Measurements from ENCODE around the gene OR6V1. TPM values are rescaled to one million over a fixed set of nuclear protein-coding genes. Genes with fewer than 3 reads are reported as not detected.

OR6V1 gene
- total and polyA plus RNA-seq, 2 donors (not counting 1 experiment from before 2014, with no cell fraction given): not detected

Other genes with a start within 250 kb of the OR6V1 start
- 63.0 and 69.6 TPM in 2 replicates for gene EPHB6, start 197.3 kb upstream of the OR6V1 start, total RNA-seq
- 34.9 and 65.3 TPM in 2 replicates for gene EPHB6, start 197.3 kb upstream of the OR6V1 start, polyA plus RNA-seq
- not detected in 2 replicates for gene TRPV6, start 166.6 kb upstream of the OR6V1 start, total RNA-seq
- gene TRPV6, start 166.6 kb upstream of the OR6V1 start, polyA plus RNA-seq: not detected in 2 replicates
- not detected in 2 replicates for gene TRPV5, start 118.6 kb upstream of the OR6V1 start, total RNA-seq
- gene TRPV5, start 118.6 kb upstream of the OR6V1 start, polyA plus RNA-seq: 0.03 TPM in 1 of 2 replicates, not detected in the other
- not detected in 2 replicates for gene LLCFC1, start 112.9 kb upstream of the OR6V1 start, total RNA-seq
- not detected in 2 replicates for gene LLCFC1, start 112.9 kb upstream of the OR6V1 start, polyA plus RNA-seq
- 0.46 and 0.71 TPM in 2 replicates for gene KEL, start 90.0 kb upstream of the OR6V1 start, total RNA-seq
- gene KEL, start 90.0 kb upstream of the OR6V1 start, polyA plus RNA-seq: 0.27 and 0.48 TPM in 2 replicates
- gene OR9A2, start 25.2 kb upstream of the OR6V1 start, total RNA-seq: not detected in 2 replicates
- not detected in 2 replicates for gene OR9A2, start 25.2 kb upstream of the OR6V1 start, polyA plus RNA-seq
- not detected in 2 replicates for gene PIP, start 79.7 kb downstream of the OR6V1 start, total RNA-seq
- not detected in 2 replicates for gene PIP, start 79.7 kb downstream of the OR6V1 start, polyA plus RNA-seq
- not detected in 2 replicates for gene TAS2R39, start 131.1 kb downstream of the OR6V1 start, total RNA-seq
- not detected in 2 replicates for gene TAS2R39, start 131.1 kb downstream of the OR6V1 start, polyA plus RNA-seq
- gene TAS2R40, start 169.7 kb downstream of the OR6V1 start, total RNA-seq: not detected in 2 replicates
- gene TAS2R40, start 169.7 kb downstream of the OR6V1 start, polyA plus RNA-seq: not detected in 2 replicates
- 181 and 183 TPM in 2 replicates for gene GSTK1, start 211.1 kb downstream of the OR6V1 start, total RNA-seq
- 315 and 355 TPM in 2 replicates for gene GSTK1, start 211.1 kb downstream of the OR6V1 start, polyA plus RNA-seq
- gene TMEM139, start 232.6 kb downstream of the OR6V1 start, total RNA-seq: not detected in 2 replicates
- 0.12 and 0.25 TPM in 2 replicates for gene TMEM139, start 232.6 kb downstream of the OR6V1 start, polyA plus RNA-seq
- 66.5 and 71.1 TPM in 2 replicates for gene CASP2, start 236.0 kb downstream of the OR6V1 start, total RNA-seq
- 29.2 and 54.9 TPM in 2 replicates for gene CASP2, start 236.0 kb downstream of the OR6V1 start, polyA plus RNA-seq

Measured in B cell (primary cell).